T-helper 1 cell (primary cell): ENCODE results near the gene DPYSL4.
"Not testable (repeated sequence)": the region's sequence is repeated elsewhere in the genome, so short reads cannot be mapped to it uniquely, and the experiment has no call there.

Experiments used
- DNase-seq, 5 donors: peaks; one replicate each; pipeline ENCODE4 v3.0.0-alpha.2; 2012 to 2020

DPYSL4 gene

GRCh38 chr10:132207536-132208461 is 21.1 kb downstream of the DPYSL4 start:
- DNase-seq = peak in 1 of 5 donors; percentile 6

- no peak for DNase-seq
Observed at GRCh38 chr10:132208462-132209050, 21.8 kb downstream of the DPYSL4 start.

GRCh38 chr10:132209130-132209529 is 22.4 kb downstream of the DPYSL4 start:
- no peak for DNase-seq

GRCh38 chr10:132209978-132210530 is 23.3 kb downstream of the DPYSL4 start:
- DNase-seq = no peak

- no peak for DNase-seq
Observed at GRCh38 chr10:132210766-132211165, 24.0 kb downstream of the DPYSL4 start.

- DNase-seq = no peak
Observed at GRCh38 chr10:132211246-132211645, 24.5 kb downstream of the DPYSL4 start.

GRCh38 chr10:132212816-132213215 is 26.1 kb downstream of the DPYSL4 start:
- DNase-seq = no peak

- DNase-seq = no peak
Observed at GRCh38 chr10:132213917-132214316, 27.2 kb downstream of the DPYSL4 start.

- not testable (repeated sequence) for DNase-seq
Observed at GRCh38 chr10:132216441-132216840, 29.7 kb downstream of the DPYSL4 start.

- DNase-seq = no peak
Observed at GRCh38 chr10:132219486-132219885, 32.7 kb downstream of the DPYSL4 start.

- no peak for DNase-seq
Observed at GRCh38 chr10:132220061-132220460, 33.3 kb downstream of the DPYSL4 start.

- not testable (repeated sequence) for DNase-seq
Observed at GRCh38 chr10:132220996-132221395, 34.2 kb downstream of the DPYSL4 start.

- no peak for DNase-seq
Observed at GRCh38 chr10:132222726-132223125, 36.0 kb downstream of the DPYSL4 start.

GRCh38 chr10:132223156-132223590 is 36.4 kb downstream of the DPYSL4 start:
- DNase-seq = peak; percentile 41 to 69 (median 47)

GRCh38 chr10:132223611-132224342 is 37.0 kb downstream of the DPYSL4 start:
- no peak for DNase-seq

- DNase-seq = no peak
Observed at GRCh38 chr10:132224343-132225072, 37.8 kb downstream of the DPYSL4 start.

- DNase-seq = no peak
Observed at GRCh38 chr10:132225073-132225848, 38.5 kb downstream of the DPYSL4 start.

GRCh38 chr10:132225849-132226205 is 39.1 kb downstream of the DPYSL4 start:
- no peak for DNase-seq

GRCh38 chr10:132226586-132227405 is 40.0 kb downstream of the DPYSL4 start:
- no peak for DNase-seq

- no peak for DNase-seq
Observed at GRCh38 chr10:132227851-132228390, 41.2 kb downstream of the DPYSL4 start.
